GM18907 (cell line): ENCODE measurements around the gene CYBRD1.
"Not testable (repeated sequence)": the region's sequence is repeated elsewhere in the genome, so short reads cannot be mapped to it uniquely, and the experiment has no call there.

Source experiments
- ATAC-seq: cut with Tn5 transposase; IDR thresholded peaks from one replicate; pipeline ENCODE4 v1.9.1; 2021; ENCODE audit warnings: mild to moderate bottlenecking, moderate library complexity; ENCODE audit not compliant: unreplicated experiment

The CYBRD1 gene, protein sequence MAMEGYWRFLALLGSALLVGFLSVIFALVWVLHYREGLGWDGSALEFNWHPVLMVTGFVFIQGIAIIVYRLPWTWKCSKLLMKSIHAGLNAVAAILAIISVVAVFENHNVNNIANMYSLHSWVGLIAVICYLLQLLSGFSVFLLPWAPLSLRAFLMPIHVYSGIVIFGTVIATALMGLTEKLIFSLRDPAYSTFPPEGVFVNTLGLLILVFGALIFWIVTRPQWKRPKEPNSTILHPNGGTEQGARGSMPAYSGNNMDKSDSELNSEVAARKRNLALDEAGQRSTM

GRCh38 chr2:171522052-171522787, at the start of gene CYBRD1:
CYBRD1 (plus strand) TSS chr2:171522474; CDS start chr2:171522546, 72 bp downstream.
- ATAC-seq: peak; percentile 49

GRCh38 chr2:171475979-171476378, 46.3 kb upstream of the CYBRD1 start:
- ATAC-seq: no peak

DNA sequence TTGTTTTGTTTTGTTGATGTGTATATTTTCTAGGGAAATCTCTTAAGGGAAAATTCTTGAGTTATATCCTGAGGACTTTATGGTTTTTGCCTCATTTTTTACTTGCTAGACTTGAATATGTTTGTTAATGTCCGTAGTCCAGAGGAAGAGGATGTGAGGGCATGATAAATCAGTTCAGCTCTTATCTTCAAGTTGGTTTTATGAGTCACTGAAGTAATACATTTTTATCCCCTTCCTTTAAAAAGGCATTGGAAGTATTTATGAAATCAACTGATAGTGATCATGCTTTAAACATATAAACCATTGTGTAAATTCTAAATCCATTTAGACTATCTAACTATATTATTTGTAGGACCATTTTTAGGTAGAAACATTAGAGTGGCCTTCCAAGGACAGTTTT, 43.9 kb upstream of the CYBRD1 start:
- no peak for ATAC-seq

- no peak for ATAC-seq
Measured at GRCh38 chr2:171479154-171479814, 43.0 kb upstream of the CYBRD1 start.

- no peak for ATAC-seq
Measured at GRCh38 chr2:171480908-171481307, 41.4 kb upstream of the CYBRD1 start.

- ATAC-seq: no peak
Measured at GRCh38 chr2:171482308-171482707, 40.0 kb upstream of the CYBRD1 start.

GRCh38 chr2:171482877-171483276, 39.4 kb upstream of the CYBRD1 start:
- no peak for ATAC-seq

- ATAC-seq: no peak
Measured at GRCh38 chr2:171483793-171484192, 38.5 kb upstream of the CYBRD1 start.

DNA sequence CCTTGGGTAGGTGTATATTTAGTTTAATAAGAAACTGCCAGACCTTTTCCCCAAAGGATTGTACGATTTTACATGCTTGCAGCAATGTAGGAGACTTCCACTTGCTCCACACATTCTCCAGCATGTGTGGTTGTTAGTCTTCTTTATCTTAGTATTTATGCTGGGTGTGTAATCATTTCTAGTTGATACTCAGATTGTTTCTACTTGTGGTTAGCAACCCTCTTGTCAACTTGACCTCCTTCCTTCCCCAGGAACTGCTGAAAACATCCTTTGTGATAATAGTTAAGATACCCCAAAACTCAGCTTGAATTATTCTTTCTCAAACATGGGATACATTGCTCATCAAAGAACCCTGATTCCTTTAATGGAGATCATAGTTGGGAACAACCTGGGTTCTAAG, 37.2 kb upstream of the CYBRD1 start:
- ATAC-seq: no peak

DNA sequence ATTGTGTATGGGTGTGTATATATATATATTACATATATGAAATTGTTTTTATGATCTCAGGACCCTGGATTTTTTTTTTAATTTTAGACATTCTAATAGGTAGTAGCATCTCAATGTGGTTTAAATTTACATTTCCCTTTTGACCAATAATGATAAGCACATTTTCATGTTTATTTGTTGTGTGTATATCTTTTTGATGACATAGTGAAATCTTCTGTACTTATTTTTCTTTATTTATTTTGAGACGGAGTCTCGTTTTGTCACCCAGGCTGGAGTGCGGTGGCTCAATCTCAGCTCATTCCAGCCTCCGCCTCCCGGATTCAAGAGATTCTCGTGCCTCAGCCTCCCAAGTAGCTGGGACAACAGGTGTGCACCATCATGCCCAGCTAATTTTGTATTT, 35.1 kb upstream of the CYBRD1 start:
- ATAC-seq: no peak

- ATAC-seq: no peak
Measured at GRCh38 chr2:171487803-171488259, 34.4 kb upstream of the CYBRD1 start.

DNA sequence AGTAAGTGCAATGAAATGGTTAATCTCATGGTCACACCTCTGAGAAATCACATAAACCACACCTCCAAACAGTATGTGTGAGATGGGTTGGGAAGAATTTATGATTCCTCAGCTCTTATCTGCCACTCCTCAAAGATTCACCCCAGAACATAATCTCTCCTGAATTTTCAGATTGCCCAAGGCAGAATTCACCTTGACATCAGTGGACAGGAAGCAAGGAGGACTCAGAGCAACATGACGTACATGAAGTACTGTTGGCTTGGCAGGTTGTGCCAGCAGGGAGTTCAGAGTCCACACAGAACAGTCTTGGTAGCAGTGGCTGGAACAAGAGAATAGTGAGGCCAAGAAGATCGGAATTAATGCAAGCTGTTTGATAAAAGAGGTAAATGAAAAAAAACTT, 31.7 kb upstream of the CYBRD1 start:
- no peak for ATAC-seq

DNA sequence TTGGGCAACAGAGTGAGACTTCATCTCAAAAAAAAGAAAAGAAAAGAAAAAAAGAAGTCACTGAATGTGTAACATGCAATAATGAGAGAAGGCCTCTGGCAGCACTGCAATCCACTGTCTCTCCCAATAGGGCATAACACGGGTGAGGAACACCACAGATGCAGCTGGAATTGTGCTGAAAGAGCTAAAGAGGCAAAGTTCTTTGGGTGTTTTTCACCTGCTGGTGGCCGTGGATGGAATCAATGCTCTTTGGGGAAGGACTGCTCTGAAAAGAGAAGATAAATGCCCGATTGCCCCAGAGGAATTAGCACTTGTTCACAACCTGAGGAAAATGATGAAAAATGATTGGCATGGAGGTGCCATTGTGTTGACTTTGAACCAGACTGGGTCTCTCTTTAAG, 31.0 kb upstream of the CYBRD1 start:
- ATAC-seq: no peak

DNA sequence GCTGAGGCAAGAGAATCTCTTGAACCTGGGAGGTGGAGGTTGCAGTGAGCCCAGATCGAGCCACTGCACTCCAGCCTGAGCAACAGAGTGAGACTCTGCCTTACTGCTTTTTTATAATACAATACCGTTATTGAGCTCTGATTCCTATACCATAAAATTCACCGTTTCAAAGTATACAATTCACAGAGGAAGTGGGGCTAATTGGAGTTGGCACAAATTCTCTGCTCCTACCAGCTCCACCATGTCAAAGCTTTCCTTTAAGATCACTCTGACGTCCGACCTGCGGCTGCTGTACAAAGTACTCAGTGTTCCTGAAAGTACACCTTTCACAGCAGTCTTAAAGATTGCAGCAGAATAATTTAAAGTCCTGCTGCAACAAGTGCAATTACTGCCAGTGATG, 29.6 kb upstream of the CYBRD1 start:
- ATAC-seq: no peak

DNA sequence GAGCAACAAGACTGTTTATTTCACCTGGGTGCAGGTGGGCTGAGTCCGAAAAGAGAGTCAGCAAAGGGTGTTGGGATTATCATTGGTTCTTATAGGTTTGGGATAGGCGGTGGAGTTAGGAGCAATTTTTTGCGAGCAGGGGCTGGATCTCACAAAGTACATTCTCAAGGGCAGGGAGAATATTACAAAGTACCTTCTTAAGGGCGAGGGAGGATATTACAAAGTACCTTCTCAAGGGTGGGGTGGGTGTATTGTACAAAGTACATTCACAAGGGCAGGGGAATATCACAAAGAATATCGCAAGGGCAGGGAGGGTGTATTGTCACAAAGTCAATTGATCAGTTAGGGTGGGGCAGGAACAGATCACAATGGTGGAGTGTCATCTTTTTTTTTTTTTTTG, 24.6 kb upstream of the CYBRD1 start:
- not testable (repeated sequence) for ATAC-seq

DNA sequence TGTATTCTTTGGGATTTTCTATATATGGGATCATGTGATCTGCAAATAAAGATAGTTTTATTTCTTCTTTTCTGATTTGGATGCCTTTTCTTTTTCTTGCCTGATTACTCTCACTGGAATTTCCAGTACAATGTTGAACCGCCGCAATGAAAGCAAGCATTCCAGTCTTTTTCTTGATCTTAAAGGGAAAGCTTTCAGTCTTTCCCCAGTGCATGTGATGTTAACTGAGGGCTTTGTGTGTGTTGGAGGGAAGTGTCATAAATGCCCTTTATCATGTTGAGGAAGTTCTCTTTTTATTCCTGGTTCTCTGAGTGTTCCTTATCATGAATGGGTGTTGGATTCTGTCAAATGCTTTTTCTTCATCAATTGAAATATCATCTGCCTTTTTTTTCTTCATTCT, 16.9 kb upstream of the CYBRD1 start:
- ATAC-seq: no peak

DNA sequence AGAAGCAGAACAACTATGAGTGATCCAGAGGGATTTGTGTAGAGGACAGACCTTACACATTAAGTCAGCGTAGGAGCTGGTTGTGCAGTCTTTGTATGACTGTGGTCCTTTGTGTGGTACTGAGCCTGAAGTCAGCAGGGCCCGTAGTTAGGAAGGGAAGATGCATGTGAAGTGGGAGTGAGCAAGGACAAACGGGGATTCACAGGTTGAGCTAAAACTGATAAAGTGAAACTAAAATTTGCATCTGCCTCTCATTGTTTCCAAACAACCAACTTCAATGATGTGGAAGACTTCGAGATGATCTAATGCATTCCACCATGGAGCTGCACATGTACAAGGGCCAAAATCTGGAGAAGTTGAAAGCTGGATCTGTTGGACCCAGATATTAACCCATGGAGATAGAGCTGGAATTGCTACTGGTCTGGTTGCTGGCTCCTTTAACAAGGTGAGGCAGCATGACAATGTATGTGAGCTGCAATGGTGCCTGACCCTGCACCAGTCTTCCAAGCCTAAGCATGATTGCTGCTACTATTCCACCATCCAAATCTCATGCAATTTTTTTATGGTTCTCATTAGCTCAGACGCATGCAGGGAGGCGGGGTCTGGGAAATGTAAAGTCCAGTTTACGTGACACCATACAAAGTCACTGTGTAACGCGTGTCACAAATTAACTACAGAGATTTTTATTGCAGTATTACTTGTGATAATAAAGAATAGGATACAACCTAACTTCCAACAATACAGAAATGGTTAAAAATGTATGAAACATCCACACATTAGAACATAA, 12.1 kb upstream of the CYBRD1 start:
- ATAC-seq: no peak

DNA sequence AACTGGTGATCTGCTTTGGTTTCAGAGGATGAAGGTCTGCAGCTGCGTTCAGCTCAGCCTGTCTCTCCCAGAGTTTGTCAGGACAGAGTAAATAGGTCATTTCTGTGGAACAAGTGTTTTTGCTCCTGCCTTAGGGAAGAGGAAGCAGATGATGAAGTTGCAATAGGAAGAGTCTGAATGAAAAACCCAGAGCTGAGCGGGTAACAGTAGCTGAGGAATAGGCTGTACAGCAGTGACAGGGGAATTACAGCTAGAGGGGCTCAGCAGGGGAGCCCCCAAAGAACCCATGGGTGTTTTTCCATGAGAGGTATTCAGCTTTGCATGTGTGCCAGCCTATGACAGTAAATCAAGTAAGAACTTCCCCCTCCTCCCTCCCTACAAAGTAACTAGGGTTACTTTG, 10.3 kb upstream of the CYBRD1 start:
- ATAC-seq: no peak

DNA sequence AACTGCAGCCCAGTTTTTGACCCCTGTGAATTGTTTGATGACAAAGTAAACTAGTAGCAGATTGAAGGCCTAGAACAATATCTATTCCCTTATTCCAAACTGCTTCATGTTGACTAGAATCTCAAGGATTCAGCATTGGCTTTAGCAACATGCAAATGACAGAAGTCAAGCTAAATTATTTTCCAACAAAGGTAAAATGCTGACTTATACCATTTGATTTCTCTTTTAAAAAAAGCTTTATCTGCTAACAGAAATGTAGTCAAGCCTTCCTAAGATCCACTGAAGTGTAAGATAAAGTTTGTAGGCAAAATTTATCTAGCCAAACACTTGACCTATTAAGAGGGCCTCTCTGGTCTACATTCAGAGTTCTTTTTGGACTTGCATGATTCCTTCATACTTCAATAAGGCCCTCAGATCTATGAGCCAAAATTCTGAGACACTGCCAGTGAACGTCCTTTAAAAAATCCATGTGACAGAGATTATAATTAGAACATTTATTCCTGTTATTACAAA, 9.5 kb upstream of the CYBRD1 start:
- no peak for ATAC-seq

- ATAC-seq: no peak
Measured at GRCh38 chr2:171513719-171514160, 8.5 kb upstream of the CYBRD1 start.
